Psoas muscle (tissue), 7 donors: ENCODE data around the gene PLTP. TPM values are rescaled to one million over a fixed set of nuclear protein-coding genes. Genes with fewer than 3 reads are reported as not detected.

Experiments used
- polyA plus RNA-seq, 3 donors: library from polyadenylated mRNA; stranded (reverse); fragments of 200-250 nt; gene quantifications; one replicate each; pipeline ENCODE4 v1.2.3, GENCODE V29; 2013
- total RNA-seq, 4 donors: library from RNA; stranded (reverse); fragmentation: NEBNext Ultra II Directional in 2 of 4; extraction: Animal tissue kit (Norgen Biotek cat#: 25700) in 2 of 4; gene quantifications; one replicate each; pipeline versions ENCODE4 v1.2.1 to v1.2.4, GENCODE V29; 2021 to 2023
- donor health status: healthy with polysubstance abuse.
- donor health status: DM: no; HTN: no; CAD: no; lungs with moderate emphysema.
- donor health status: Bipolar disorder and iron deficiency.
- donor health status: healthy.
- donor health status: DM: no; HTN: no; CAD: no.
- donor health status: DM: no; HTN: no; CAD: no.
- donor health status: DM: yes; HTN: yes; CAD: no.

PLTP gene
- total and polyA plus RNA-seq, 7 donors, result 7.9 to 38.0 (median 19.0) TPM

Other genes starting within 250 kb of the PLTP start
- gene WFDC11, start 241.9 kb downstream of the PLTP start, total RNA-seq, result not detected
- not detected for gene WFDC11, start 241.9 kb downstream of the PLTP start, polyA plus RNA-seq
- gene WFDC13, start 210.1 kb downstream of the PLTP start, total RNA-seq, result not detected
- not detected for gene WFDC13, start 210.1 kb downstream of the PLTP start, polyA plus RNA-seq
- not detected for gene WFDC10B, start 207.1 kb downstream of the PLTP start, total RNA-seq
- not detected for gene WFDC10B, start 207.1 kb downstream of the PLTP start, polyA plus RNA-seq
- gene SPINT4, start 189.8 kb downstream of the PLTP start, total RNA-seq, result not detected
- not detected for gene SPINT4, start 189.8 kb downstream of the PLTP start, polyA plus RNA-seq
- gene WFDC3, start 120.3 kb downstream of the PLTP start, total RNA-seq, result 1 to 10 TPM in 1 of 4 donors, under 1 TPM in 2, not detected in 1; 0.64 to 1.2 (median 0.73) TPM
- under 1 TPM; 0.51 to 0.79 (median 0.61) TPM for gene WFDC3, start 120.3 kb downstream of the PLTP start, polyA plus RNA-seq
- gene DNTTIP1, start 120.2 kb downstream of the PLTP start, total RNA-seq, result 10 to 100 TPM; 40.6 to 56.7 (median 44.9) TPM
- 10 to 100 TPM; 28.3 to 56.8 (median 53.9) TPM for gene DNTTIP1, start 120.2 kb downstream of the PLTP start, polyA plus RNA-seq
- under 1 TPM; 0.32 to 0.42 (median 0.38) TPM for gene UBE2C, start 99.5 kb downstream of the PLTP start, total RNA-seq
- under 1 TPM in 2 of 3 donors, not detected in 1; 0.35 to 0.40 TPM for gene UBE2C, start 99.5 kb downstream of the PLTP start, polyA plus RNA-seq
- 1,000 to 10,000 TPM; 1,390 to 3,666 (median 2,654) TPM for gene TNNC2, start 84.8 kb downstream of the PLTP start, total RNA-seq
- over 10,000 TPM in 1 of 3 donors, 1,000 to 10,000 TPM in 2; 2,508 to 10,677 (median 9,192) TPM for gene TNNC2, start 84.8 kb downstream of the PLTP start, polyA plus RNA-seq
- gene SNX21, start 78.4 kb downstream of the PLTP start, total RNA-seq, result 10 to 100 TPM; 22.3 to 44.9 (median 31.6) TPM
- gene SNX21, start 78.4 kb downstream of the PLTP start, polyA plus RNA-seq, result 10 to 100 TPM in 2 of 3 donors, 1 to 10 TPM in 1; 8.7 to 63.9 (median 21.2) TPM
- 10 to 100 TPM; 20.3 to 29.6 (median 24.9) TPM for gene ACOT8, start 54.8 kb downstream of the PLTP start, total RNA-seq
- 10 to 100 TPM; 20.2 to 32.9 (median 29.3) TPM for gene ACOT8, start 54.8 kb downstream of the PLTP start, polyA plus RNA-seq
- gene ZSWIM3, start 54.5 kb downstream of the PLTP start, total RNA-seq, result 1 to 10 TPM; 1.4 to 2.7 (median 1.5) TPM
- 1 to 10 TPM; 1.1 to 2.0 (median 1.5) TPM for gene ZSWIM3, start 54.5 kb downstream of the PLTP start, polyA plus RNA-seq
- gene ZSWIM1, start 30.9 kb downstream of the PLTP start, total RNA-seq, result 1 to 10 TPM; 6.1 to 10.0 (median 7.7) TPM
- 1 to 10 TPM; 3.5 to 5.3 (median 4.9) TPM for gene ZSWIM1, start 30.9 kb downstream of the PLTP start, polyA plus RNA-seq
- 1 to 10 TPM; 1.3 to 2.7 (median 1.9) TPM for gene SPATA25, start 24.5 kb downstream of the PLTP start, total RNA-seq
- 1 to 10 TPM; 1.0 to 2.7 (median 1.6) TPM for gene SPATA25, start 24.5 kb downstream of the PLTP start, polyA plus RNA-seq
- 10 to 100 TPM in 1 of 4 donors, 1 to 10 TPM in 3; 5.3 to 11.8 (median 8.2) TPM for gene NEURL2, start 20.9 kb downstream of the PLTP start, total RNA-seq
- 1 to 10 TPM; 4.3 to 8.0 (median 7.2) TPM for gene NEURL2, start 20.9 kb downstream of the PLTP start, polyA plus RNA-seq
- 10 to 100 TPM; 43.0 to 55.4 (median 47.3) TPM for gene CTSA, start 20.8 kb downstream of the PLTP start, total RNA-seq
- gene CTSA, start 20.8 kb downstream of the PLTP start, polyA plus RNA-seq, result 10 to 100 TPM; 41.3 to 59.8 (median 51.8) TPM
- gene PCIF1, start 22.5 kb upstream of the PLTP start, total RNA-seq, result 10 to 100 TPM; 24.7 to 46.7 (median 32.0) TPM
- gene PCIF1, start 22.5 kb upstream of the PLTP start, polyA plus RNA-seq, result 10 to 100 TPM; 26.0 to 41.3 (median 29.7) TPM
- gene ZNF335, start 60.0 kb upstream of the PLTP start, total RNA-seq, result 10 to 100 TPM; 10.2 to 11.5 (median 10.9) TPM
- 1 to 10 TPM; 6.9 to 9.0 (median 7.2) TPM for gene ZNF335, start 60.0 kb upstream of the PLTP start, polyA plus RNA-seq
- gene MMP9, start 96.8 kb upstream of the PLTP start, total RNA-seq, result 1 to 10 TPM in 1 of 4 donors, under 1 TPM in 3; 0.30 to 1.2 (median 0.53) TPM
- under 1 TPM; 0.07 to 0.20 (median 0.19) TPM for gene MMP9, start 96.8 kb upstream of the PLTP start, polyA plus RNA-seq
- gene SLC12A5, start 117.1 kb upstream of the PLTP start, total RNA-seq, result not detected
- gene SLC12A5, start 117.1 kb upstream of the PLTP start, polyA plus RNA-seq, result under 1 TPM in 1 of 3 donors, not detected in 2; 0.29 TPM
- gene NCOA5, start 177.8 kb upstream of the PLTP start, total RNA-seq, result 10 to 100 TPM; 11.2 to 17.3 (median 12.4) TPM
- 10 to 100 TPM in 1 of 3 donors, 1 to 10 TPM in 2; 8.8 to 17.2 (median 9.6) TPM for gene NCOA5, start 177.8 kb upstream of the PLTP start, polyA plus RNA-seq
- 1 to 10 TPM; 5.0 to 8.4 (median 7.6) TPM for gene CD40, start 206.2 kb upstream of the PLTP start, total RNA-seq
- 10 to 100 TPM in 2 of 3 donors, 1 to 10 TPM in 1; 5.0 to 13.8 (median 10.9) TPM for gene CD40, start 206.2 kb upstream of the PLTP start, polyA plus RNA-seq